NCI-H510A treated with DMSO at 0.1 percent for 48 hours (cell line): ENCODE measurements around the gene GMDS.

ENCODE experiments used
- DNase-seq: peaks from one replicate; lab custom pipeline; 2025; lab: John Stamatoyannopoulos, UW

Gene GMDS

GRCh38 chr6:1601158-1602048 lies 644.0 kb downstream of the GMDS start:
- DNase-seq: no peak

GRCh38 chr6:1600764-1601157 lies 644.6 kb downstream of the GMDS start:
- no peak for DNase-seq

GRCh38 chr6:1600063-1600763 lies 645.2 kb downstream of the GMDS start:
- no peak for DNase-seq

- no peak for DNase-seq
These were observed 645.9 kb downstream of the GMDS start for GRCh38 chr6:1599469-1599868.

- no peak for DNase-seq
These were observed 646.5 kb downstream of the GMDS start for GRCh38 chr6:1598886-1599285.

- DNase-seq: no peak
These were observed 647.0 kb downstream of the GMDS start for GRCh38 chr6:1598433-1598832.

- DNase-seq: no peak
These were observed 647.5 kb downstream of the GMDS start for GRCh38 chr6:1597924-1598323.

GRCh38 chr6:1597121-1597744 lies 648.2 kb downstream of the GMDS start:
- no peak for DNase-seq

GRCh38 chr6:1596088-1596852 lies 649.1 kb downstream of the GMDS start:
- DNase-seq: peak; percentile 45

GRCh38 chr6:1595271-1596087 lies 649.9 kb downstream of the GMDS start:
- DNase-seq: no peak

GRCh38 chr6:1594445-1595200 lies 650.8 kb downstream of the GMDS start:
- DNase-seq: no peak

- no peak for DNase-seq
These were observed 651.5 kb downstream of the GMDS start for GRCh38 chr6:1593958-1594314.

- no peak for DNase-seq
These were observed 652.0 kb downstream of the GMDS start for GRCh38 chr6:1593286-1593957.

- DNase-seq: no peak
These were observed 652.6 kb downstream of the GMDS start for GRCh38 chr6:1592852-1593251.

- DNase-seq: no peak
These were observed 653.5 kb downstream of the GMDS start for GRCh38 chr6:1591926-1592325.

- DNase-seq: no peak
These were observed 654.2 kb downstream of the GMDS start for GRCh38 chr6:1591243-1591642.

GRCh38 chr6:1590580-1590979 lies 654.8 kb downstream of the GMDS start:
- no peak for DNase-seq

- no peak for DNase-seq
These were observed 656.2 kb downstream of the GMDS start for GRCh38 chr6:1589208-1589607.

- DNase-seq: no peak
These were observed 657.4 kb downstream of the GMDS start for GRCh38 chr6:1587977-1588376.

- DNase-seq: no peak
These were observed 657.9 kb downstream of the GMDS start for GRCh38 chr6:1587546-1587945.
